HUES6 (cell line): ENCODE data around the gene ZNF385C.

Experiments
- H3K27ac ChIP-seq: 2 replicates; pipeline ENCODE4 v1.7.0; 2013; ENCODE audit warnings: low read depth, mild to moderate bottlenecking, low read length, inconsistent platforms
- H3K27me3 ChIP-seq: 2 replicates; pipeline ENCODE4 v1.6.1; 2013; ENCODE audit warnings: low read length; ENCODE audit not compliant: control insufficient read depth, insufficient read depth
- H3K36me3 ChIP-seq: 2 replicates; pipeline ENCODE4 v1.6.1; 2013; ENCODE audit warnings: low read length; ENCODE audit not compliant: control insufficient read depth, insufficient read depth
- H3K4me1 ChIP-seq: 2 replicates; pipeline ENCODE4 v1.6.1; 2013; ENCODE audit warnings: low read length; ENCODE audit not compliant: control insufficient read depth, insufficient read depth
- H3K4me3 ChIP-seq: 2 replicates; pipeline ENCODE4 v1.5.1; 2013; ENCODE audit warnings: low read depth, low read length
- H3K9ac ChIP-seq: one replicate; pipeline ENCODE4 v1.6.1; 2013; ENCODE audit warnings: mild to moderate bottlenecking, low read length
- H3K9me3 ChIP-seq: 2 replicates; pipeline ENCODE4 v1.6.1; 2013; ENCODE audit warnings: low read depth, low read length; ENCODE audit not compliant: control insufficient read depth, insufficient read depth

ZNF385C gene

GRCh38 chr17:41976142-41976768 is 122.0 kb downstream of the ZNF385C start:
- Histone ChIP-seq H3K9me3 (no peaks in the 10 kb centered on the region), H3K4me1 (no peaks in the 10 kb centered on the region), H3K27ac (no peak overlapping the region), H3K4me3 (no peak overlapping the region), H3K36me3 (peaks cover 93% of the 10 kb centered on the region), H3K9ac (no peak overlapping the region), H3K27me3 (no peaks in the 10 kb centered on the region)
